SK-MEL-5 (cell line): ENCODE results near the gene AP5Z1. TPM values are rescaled to one million over a fixed set of nuclear protein-coding genes. Genes with fewer than 3 reads are reported as not detected.
"Not testable (repeated sequence)": the region's sequence is repeated elsewhere in the genome, so short reads cannot be mapped to it uniquely, and the experiment has no call there.

Experiments
- DNase-seq: peaks from one replicate; pipeline ENCODE4 v3.0.0-alpha.2; 2016; ENCODE audit warnings: low read depth, low spot score
- in situ Hi-C: cut with HindIII; loops from 2 replicates; pipeline ENCODE4 v1.10.0; 2016; ENCODE audit warnings: low sequenced_read_pairs, high pct_unique_total_duplicates, low pct_unique_long_range_greater_than_20kb
- total RNA-seq: library from RNA; depleted of rRNA; stranded (reverse); fragments of >200 nt; shearing (Covaris generic); gene quantifications from 2 replicates; pipeline ENCODE4 v1.2.3, GENCODE V29; 2014

The AP5Z1 gene
- total RNA-seq, 1 experiment from 2014 or later, result 80.4 TPM

GRCh38 chr7:4792537-4793126 lies 17.2 kb downstream of the AP5Z1 start:
- in situ Hi-C loops, result no loop called here
- DNase-seq, result no peak

- in situ Hi-C loops, DNase-seq: not testable (repeated sequence)
These were observed 18.1 kb downstream of the AP5Z1 start for GRCh38 chr7:4793385-4793993.

GRCh38 chr7:4794171-4794570 lies 18.7 kb downstream of the AP5Z1 start:
- in situ Hi-C loops, DNase-seq: not testable (repeated sequence)

- in situ Hi-C loops, result no loop called here
- DNase-seq, result no peak
These were observed 19.3 kb downstream of the AP5Z1 start for GRCh38 chr7:4794591-4795350.

GRCh38 chr7:4796453-4796852 lies 21.0 kb downstream of the AP5Z1 start:
- in situ Hi-C loops, result no loop called here
- no peak for DNase-seq

- DNase-seq, result peak; percentile 70
- in situ Hi-C loops, result no loop called here
These were observed 22.7 kb downstream of the AP5Z1 start for GRCh38 chr7:4797858-4798705.

- in situ Hi-C loops, result no loop called here
- no peak for DNase-seq
These were observed 23.3 kb downstream of the AP5Z1 start for GRCh38 chr7:4798706-4799235.

GRCh38 chr7:4799508-4800268 lies 24.3 kb downstream of the AP5Z1 start:
- in situ Hi-C loops, result no loop called here
- DNase-seq, result no peak

- DNase-seq, result no peak
- in situ Hi-C loops, result no loop called here
These were observed 25.1 kb downstream of the AP5Z1 start for GRCh38 chr7:4800487-4800886.

- in situ Hi-C loops, result no loop called here
- no peak for DNase-seq
These were observed 25.8 kb downstream of the AP5Z1 start for GRCh38 chr7:4800926-4801838.

GRCh38 chr7:4801839-4802231 lies 26.4 kb downstream of the AP5Z1 start:
- in situ Hi-C loops, result no loop called here
- no peak for DNase-seq

GRCh38 chr7:4802577-4802976 lies 27.2 kb downstream of the AP5Z1 start:
- in situ Hi-C loops, DNase-seq: not testable (repeated sequence)

GRCh38 chr7:4803397-4804241 lies 28.2 kb downstream of the AP5Z1 start:
- in situ Hi-C loops, result no loop called here
- DNase-seq, result peak; percentile 91

- in situ Hi-C loops, result no loop called here
- no peak for DNase-seq
These were observed 29.9 kb downstream of the AP5Z1 start for GRCh38 chr7:4805110-4805983.

GRCh38 chr7:4805984-4806300 lies 30.5 kb downstream of the AP5Z1 start:
- in situ Hi-C loops, result no loop called here

More at GRCh38 chr7:4805984-4806300, 30.5 kb downstream of the AP5Z1 start:
- DNase-seq, result no peak
